ENCODE results near the gene FOXP1.

GRCh38 chr3:71050538-71051258, 532.8 kb downstream of the FOXP1 start:
- TF ChIP-seq REST (IDR thresholded peaks at IDR 0.05; ENCODE audit: insufficient read depth in 1 of 2, low read depth in 2 of 2, low read length in 1 of 2): no peak
- no peak for TF ChIP-seq CTCF (IDR thresholded peaks at IDR 0.05)
- no peak for TF ChIP-seq SIN3A (IDR thresholded peaks at IDR 0.05; ENCODE audit: borderline replicate concordance, insufficient read depth, low read depth, low read length)

All from Panc1 (cell line).